Measurements from ENCODE around the gene KRT71. TPM values are rescaled to one million over a fixed set of nuclear protein-coding genes. Genes with fewer than 3 reads are reported as not detected.

KRT71 gene
- total RNA-seq, 1 donor from 2014 or later: not detected

DNA sequence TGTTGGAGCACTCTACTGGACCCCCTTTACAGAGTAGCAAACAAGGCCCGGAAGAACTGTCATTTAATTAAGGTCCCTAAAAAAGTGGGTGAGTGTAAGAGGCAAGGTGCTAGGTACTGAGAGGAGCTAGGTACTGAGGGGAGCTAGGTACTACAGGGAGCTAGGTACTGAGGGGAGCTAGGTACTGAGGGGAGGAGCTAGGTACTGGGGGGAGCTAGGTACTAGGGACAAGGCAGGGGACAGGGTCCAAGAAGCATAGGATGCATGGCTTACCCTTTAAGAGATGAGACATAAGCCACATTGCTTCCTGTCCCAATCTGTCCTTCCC is 37.7 kb downstream of the KRT71 start:
- no peak for TF ChIP-seq EZH2 (IDR thresholded peaks at IDR 0.05)
- TF ChIP-seq EZH2phosphoT487 (IDR thresholded peaks at IDR 0.05): no peak
- TF ChIP-seq CTCF (IDR thresholded peaks at IDR 0.05): no peak
- no peaks in the 10 kb centered on the region for H3K79me2 ChIP-seq (ENCODE audit: low read depth)
- no peaks in the 10 kb centered on the region for H3K36me3 ChIP-seq
- no peak overlapping the region for H3K27ac Mint-ChIP-seq
- peaks cover 5% of the 10 kb centered on the region for H3K27me3 Mint-ChIP-seq (ENCODE audit: insufficient read depth, low read depth)
- no peak overlapping the region for H3K4me2 ChIP-seq
- no peaks in the 10 kb centered on the region for H3K9me3 ChIP-seq (ENCODE audit: low read depth)
- H3K27ac ChIP-seq: no peak overlapping the region
- no peak overlapping the region for H2AFZ ChIP-seq (replicated peaks)
- no peak overlapping the region for H3K9ac ChIP-seq
- no peaks in the 10 kb centered on the region for H3K27me3 ChIP-seq
- no peaks in the 10 kb centered on the region for H3K4me1 Mint-ChIP-seq
- peaks cover 8% of the 10 kb centered on the region for H3K9me3 Mint-ChIP-seq
- H4K20me1 ChIP-seq (ENCODE audit: low read depth): no peaks in the 10 kb centered on the region
- no peak overlapping the region for H3K4me3 ChIP-seq
- no peak for DNase-seq (ENCODE audit: low spot score)
- no peaks in the 10 kb centered on the region for H3K36me3 Mint-ChIP-seq
- no peak overlapping the region for H3K4me3 Mint-ChIP-seq
- H3K4me1 ChIP-seq: no peaks in the 10 kb centered on the region
- no peaks in the 10 kb centered on the region for H3F3A ChIP-seq (ENCODE audit: low read depth)

GRCh38 chr12:52514471-52515318 is 38.2 kb downstream of the KRT71 start:
- no peak overlapping the region for H3K27ac ChIP-seq
- no peaks in the 10 kb centered on the region for H3K79me2 ChIP-seq (ENCODE audit: low read depth)
- no peaks in the 10 kb centered on the region for H3F3A ChIP-seq (ENCODE audit: low read depth)
- no peak overlapping the region for H2AFZ ChIP-seq (replicated peaks)
- H3K9me3 ChIP-seq (ENCODE audit: low read depth): no peaks in the 10 kb centered on the region
- H3K4me2 ChIP-seq: no peak overlapping the region
- no peak overlapping the region for H3K4me3 ChIP-seq
- H4K20me1 ChIP-seq (ENCODE audit: low read depth): no peaks in the 10 kb centered on the region
- no peak overlapping the region for H3K9ac ChIP-seq
- Mint-ChIP-seq H3K9me3 (peaks cover 10% of the 10 kb centered on the region), H3K4me3 (no peak overlapping the region), H3K4me1 (no peaks in the 10 kb centered on the region), H3K27ac (no peak overlapping the region), H3K36me3 (no peaks in the 10 kb centered on the region), H3K27me3 (ENCODE audit: insufficient read depth, low read depth) (peaks cover 5% of the 10 kb centered on the region)
- H3K27me3 ChIP-seq: no peaks in the 10 kb centered on the region
- no peaks in the 10 kb centered on the region for H3K36me3 ChIP-seq
- no peak for DNase-seq (ENCODE audit: low spot score)
- TF ChIP-seq EZH2 (IDR thresholded peaks at IDR 0.05) (no peak), CTCF (IDR thresholded peaks at IDR 0.05) (no peak), EZH2phosphoT487 (IDR thresholded peaks at IDR 0.05) (no peak)
- H3K4me1 ChIP-seq: no peaks in the 10 kb centered on the region

DNA sequence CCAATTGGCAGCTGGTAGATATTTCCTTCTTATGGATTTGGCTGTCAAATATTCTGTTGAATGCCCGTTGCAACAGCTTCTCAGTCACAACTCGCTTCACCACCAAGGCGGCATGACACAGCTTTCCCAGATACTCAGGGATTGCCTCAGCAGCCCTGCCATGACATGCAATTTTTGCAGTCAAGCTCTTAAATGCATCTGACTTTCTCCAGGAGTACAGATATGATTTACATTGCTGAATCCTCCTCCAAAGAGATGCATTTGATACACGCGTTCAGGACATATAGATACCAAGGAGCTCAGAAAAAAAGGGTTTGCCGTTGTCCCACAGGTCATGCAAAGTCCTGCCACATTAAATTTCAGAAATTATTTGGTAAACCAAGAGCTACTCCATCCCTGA is 39.2 kb downstream of the KRT71 start:
- no peak for DNase-seq (ENCODE audit: low spot score)
- Histone ChIP-seq H3K79me2 (ENCODE audit: low read depth) (no peaks in the 10 kb centered on the region), H3K27me3 (no peaks in the 10 kb centered on the region), H3K4me3 (no peak overlapping the region), H3K4me2 (no peak overlapping the region), H3K36me3 (no peaks in the 10 kb centered on the region), H3K9ac (no peak overlapping the region), H4K20me1 (ENCODE audit: low read depth) (no peaks in the 10 kb centered on the region), H3F3A (ENCODE audit: low read depth) (no peaks in the 10 kb centered on the region), H3K27ac (no peak overlapping the region), H3K4me1 (no peaks in the 10 kb centered on the region), H3K9me3 (ENCODE audit: low read depth) (no peaks in the 10 kb centered on the region), H2AFZ (replicated peaks) (no peak overlapping the region)
- H3K27ac Mint-ChIP-seq: no peak overlapping the region
- peaks cover 5% of the 10 kb centered on the region for H3K27me3 Mint-ChIP-seq (ENCODE audit: insufficient read depth, low read depth)
- no peaks in the 10 kb centered on the region for H3K36me3 Mint-ChIP-seq
- peaks cover 10% of the 10 kb centered on the region for H3K9me3 Mint-ChIP-seq
- no peak overlapping the region for H3K4me3 Mint-ChIP-seq
- no peak for TF ChIP-seq EZH2 (IDR thresholded peaks at IDR 0.05)
- TF ChIP-seq EZH2phosphoT487 (IDR thresholded peaks at IDR 0.05): no peak
- no peak for TF ChIP-seq CTCF (IDR thresholded peaks at IDR 0.05)
- no peaks in the 10 kb centered on the region for H3K4me1 Mint-ChIP-seq

All from neural progenitor cell (in vitro differentiated cells).